ENCODE results near the gene SHOC2.

- no peak for TF ChIP-seq SMC3 (IDR thresholded peaks at IDR 0.05; ENCODE audit: low read depth, low read length)
- TF ChIP-seq GATA2 (CRISPR knock-in tag; IDR thresholded peaks at IDR 0.05) = no peak
- TF ChIP-seq CTCF (IDR thresholded peaks at IDR 0.05) = no peak
- no peak for TF ChIP-seq EP300 (IDR thresholded peaks at IDR 0.05; ENCODE audit: borderline replicate concordance in 1 of 2, low read depth in 1 of 2, low read length in 1 of 2)
Observed at GRCh38 chr10:110993024-110993693, 73.8 kb downstream of the SHOC2 start.

All from SK-N-SH (cell line).